ENCODE measurements around the gene EFS. TPM values are rescaled to one million over a fixed set of nuclear protein-coding genes. Genes with fewer than 3 reads are reported as not detected.
"Not testable (repeated sequence)": the region's sequence is repeated elsewhere in the genome, so short reads cannot be mapped to it uniquely, and the experiment has no call there.

Gene EFS
- total RNA-seq, 2 experiments from 2014 or later, result not detected

- peaks cover 7% of the 10 kb centered on the region for H3K4me1 ChIP-seq (ENCODE audit: insufficient read depth, low read length, poor library complexity, severe bottlenecking)
- BruUV-seq (replicated peaks), result no TSS peak
- H3K9me3 ChIP-seq (ENCODE audit: low read length), result no peaks in the 10 kb centered on the region
- ChIA-PET POLR2A (no interaction called here), CTCF (ENCODE audit: unreplicated experiment) (no interaction called here)
- H3K9me2 ChIP-seq (ENCODE audit: insufficient read depth, low read length), result no peaks in the 10 kb centered on the region
- no peak for TF ChIP-seq EZH2phosphoT487 (IDR thresholded peaks at IDR 0.05; ENCODE audit: borderline replicate concordance, low read depth, low read length)
- TF ChIP-seq, protein P1, sequence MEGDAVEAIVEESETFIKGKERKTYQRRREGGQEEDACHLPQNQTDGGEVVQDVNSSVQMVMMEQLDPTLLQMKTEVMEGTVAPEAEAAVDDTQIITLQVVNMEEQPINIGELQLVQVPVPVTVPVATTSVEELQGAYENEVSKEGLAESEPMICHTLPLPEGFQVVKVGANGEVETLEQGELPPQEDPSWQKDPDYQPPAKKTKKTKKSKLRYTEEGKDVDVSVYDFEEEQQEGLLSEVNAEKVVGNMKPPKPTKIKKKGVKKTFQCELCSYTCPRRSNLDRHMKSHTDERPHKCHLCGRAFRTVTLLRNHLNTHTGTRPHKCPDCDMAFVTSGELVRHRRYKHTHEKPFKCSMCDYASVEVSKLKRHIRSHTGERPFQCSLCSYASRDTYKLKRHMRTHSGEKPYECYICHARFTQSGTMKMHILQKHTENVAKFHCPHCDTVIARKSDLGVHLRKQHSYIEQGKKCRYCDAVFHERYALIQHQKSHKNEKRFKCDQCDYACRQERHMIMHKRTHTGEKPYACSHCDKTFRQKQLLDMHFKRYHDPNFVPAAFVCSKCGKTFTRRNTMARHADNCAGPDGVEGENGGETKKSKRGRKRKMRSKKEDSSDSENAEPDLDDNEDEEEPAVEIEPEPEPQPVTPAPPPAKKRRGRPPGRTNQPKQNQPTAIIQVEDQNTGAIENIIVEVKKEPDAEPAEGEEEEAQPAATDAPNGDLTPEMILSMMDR (conservative IDR thresholded peaks at IDR 0.05; ENCODE audit: low read length), result peak; percentile 98
- no peak overlapping the region for H3K4me2 ChIP-seq (ENCODE audit: low read length)
- peaks cover 9% of the 10 kb centered on the region for H3K79me2 ChIP-seq (ENCODE audit: insufficient read depth, low read depth, low read length)
- no peak overlapping the region for H3K4me3 ChIP-seq (ENCODE audit: low read depth, low read length, poor library complexity, severe bottlenecking)
- peak; percentile 78 for DNase-seq (ENCODE audit: low spot score)
- no peak overlapping the region for H3K27ac ChIP-seq (ENCODE audit: low read depth, low read length, poor library complexity, severe bottlenecking)
- intact Hi-C loops (cut with micrococcal nuclease; ENCODE audit: unreplicated experiment), result loop anchor here (1.0 kb wide), 1 partner anchor 52 kb away; no protein-coding TSS in a partner anchor
- H4K20me1 ChIP-seq (ENCODE audit: insufficient read depth, low read length), result 0 out of 2 replicates have a peak, but pooled peaks cover 6% of the 10 kb centered on the region
- H2AFZ ChIP-seq (ENCODE audit: low read length), result no peak overlapping the region
- H3K36me3 ChIP-seq (ENCODE audit: insufficient read depth, low read length), result peaks cover 40% of the 10 kb centered on the region
These were observed 36.8 kb downstream of the EFS start for GRCh38 chr14:23327947-23328744.

GRCh38 chr14:23326491-23327332 is 38.3 kb downstream of the EFS start:
- no peaks in the 10 kb centered on the region for H3K9me2 ChIP-seq (ENCODE audit: insufficient read depth, low read length)
- H3K36me3 ChIP-seq (ENCODE audit: insufficient read depth, low read length), result peaks cover 53% of the 10 kb centered on the region
- no peak overlapping the region for H3K27ac ChIP-seq (ENCODE audit: low read depth, low read length, poor library complexity, severe bottlenecking)
- no TSS peak for BruUV-seq (replicated peaks)
- peaks cover 13% of the 10 kb centered on the region; the same call in 1 of the 2 replicates for H4K20me1 ChIP-seq (ENCODE audit: insufficient read depth, low read length)
- peaks cover 23% of the 10 kb centered on the region for H3K79me2 ChIP-seq (ENCODE audit: insufficient read depth, low read depth, low read length)
- TF ChIP-seq, protein P1 (conservative IDR thresholded peaks at IDR 0.05; ENCODE audit: low read length), result no peak
- TF ChIP-seq EZH2phosphoT487 (IDR thresholded peaks at IDR 0.05; ENCODE audit: borderline replicate concordance, low read depth, low read length), result no peak
- H3K9me3 ChIP-seq (ENCODE audit: low read length), result no peaks in the 10 kb centered on the region
- no peak for DNase-seq (ENCODE audit: low spot score)
- CTCF ChIA-PET (ENCODE audit: unreplicated experiment), result interaction anchor here (0.5 kb wide), 1 partner anchor 167 kb away, joined by 4 read pairs; no protein-coding TSS in a partner anchor
- no peak overlapping the region for H2AFZ ChIP-seq (ENCODE audit: low read length)
- peaks cover 15% of the 10 kb centered on the region for H3K4me1 ChIP-seq (ENCODE audit: insufficient read depth, low read length, poor library complexity, severe bottlenecking)
- intact Hi-C loops (cut with micrococcal nuclease; ENCODE audit: unreplicated experiment), result no loop called here
- no peak overlapping the region for H3K4me2 ChIP-seq (ENCODE audit: low read length)
- POLR2A ChIA-PET, result interaction anchor here (0.6 to 1.3 kb wide), 3 partner anchors 9 to 783 kb away, joined by 3 to 4 read pairs (median 3); partner anchors contain the start of gene PPP1R3E
- no peak overlapping the region for H3K4me3 ChIP-seq (ENCODE audit: low read depth, low read length, poor library complexity, severe bottlenecking)

DNA sequence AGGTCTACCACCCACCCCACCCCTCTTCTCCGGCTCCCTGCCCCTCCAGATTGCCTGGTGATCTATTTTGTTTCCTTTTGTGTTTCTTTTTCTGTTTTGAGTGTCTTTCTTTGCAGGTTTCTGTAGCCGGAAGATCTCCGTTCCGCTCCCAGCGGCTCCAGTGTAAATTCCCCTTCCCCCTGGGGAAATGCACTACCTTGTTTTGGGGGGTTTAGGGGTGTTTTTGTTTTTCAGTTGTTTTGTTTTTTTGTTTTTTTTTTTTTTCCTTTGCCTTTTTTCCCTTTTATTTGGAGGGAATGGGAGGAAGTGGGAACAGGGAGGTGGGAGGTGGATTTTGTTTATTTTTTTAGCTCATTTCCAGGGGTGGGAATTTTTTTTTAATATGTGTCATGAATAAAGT is 39.2 kb downstream of the EFS start:
- CTCF ChIA-PET (ENCODE audit: unreplicated experiment); DNase-seq (ENCODE audit: low spot score); H3K9me2 ChIP-seq (ENCODE audit: insufficient read depth, low read length); POLR2A ChIA-PET; H3K27ac ChIP-seq (ENCODE audit: low read depth, low read length, poor library complexity, severe bottlenecking); BruUV-seq (replicated peaks); intact Hi-C loops (cut with micrococcal nuclease; ENCODE audit: unreplicated experiment); H3K9me3 ChIP-seq (ENCODE audit: low read length); H3K4me2 ChIP-seq (ENCODE audit: low read length); H3K4me3 ChIP-seq (ENCODE audit: low read depth, low read length, poor library complexity, severe bottlenecking); H2AFZ ChIP-seq (ENCODE audit: low read length): not testable (repeated sequence)
- peaks cover 23% of the 10 kb centered on the region for H3K79me2 ChIP-seq (ENCODE audit: insufficient read depth, low read depth, low read length)
- H3K4me1 ChIP-seq (ENCODE audit: insufficient read depth, low read length, poor library complexity, severe bottlenecking), result peaks cover 15% of the 10 kb centered on the region
- H4K20me1 ChIP-seq (ENCODE audit: insufficient read depth, low read length), result peaks cover 13% of the 10 kb centered on the region; the same call in 1 of the 2 replicates
- peaks cover 53% of the 10 kb centered on the region for H3K36me3 ChIP-seq (ENCODE audit: insufficient read depth, low read length)

Measured in OCI-LY7 (cell line).